ENCODE data around the gene YAE1.

Gene YAE1

DNA sequence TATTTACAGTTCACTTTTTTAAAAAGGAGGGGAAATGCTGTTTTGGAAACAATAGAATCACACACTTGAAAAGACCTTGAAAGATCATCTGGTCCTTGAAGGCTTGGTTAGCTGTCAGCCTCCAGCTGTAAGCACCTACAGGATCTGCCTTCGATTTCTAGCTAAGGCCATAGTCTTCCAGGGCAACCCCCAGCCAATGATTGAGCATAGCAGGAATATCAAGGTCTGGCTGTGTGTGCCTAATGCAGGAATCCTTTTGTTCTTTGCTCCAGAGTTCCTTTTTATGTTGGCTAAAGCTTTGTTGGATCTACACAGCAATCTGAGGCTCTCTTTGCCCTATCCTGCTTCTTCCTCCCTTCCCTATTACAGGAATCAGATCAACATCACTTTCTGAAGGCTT lies 5.2 kb upstream of the YAE1 start:
- Histone ChIP-seq H3K4me1 (ENCODE audit: low read depth, poor library complexity, severe bottlenecking) (peaks cover 4% of the 10 kb centered on the region), H3K27ac (no peak overlapping the region), H3K9ac (no peak overlapping the region), H3K79me2 (ENCODE audit: insufficient read depth, low read depth) (no peaks in the 10 kb centered on the region), H4K20me1 (ENCODE audit: insufficient read depth) (no peaks in the 10 kb centered on the region), H3K4me2 (no peak overlapping the region), H3K4me3 (IDR thresholded peaks at IDR 0.05; ENCODE audit: insufficient read depth, low read depth, low read length) (no peak overlapping the region), H3K36me3 (ENCODE audit: insufficient read depth) (no peaks in the 10 kb centered on the region), H3K27me3 (ENCODE audit: insufficient read depth, low read depth) (no peaks in the 10 kb centered on the region), H2AFZ (ENCODE audit: low read depth) (no peak overlapping the region)
- TF ChIP-seq, protein P1, sequence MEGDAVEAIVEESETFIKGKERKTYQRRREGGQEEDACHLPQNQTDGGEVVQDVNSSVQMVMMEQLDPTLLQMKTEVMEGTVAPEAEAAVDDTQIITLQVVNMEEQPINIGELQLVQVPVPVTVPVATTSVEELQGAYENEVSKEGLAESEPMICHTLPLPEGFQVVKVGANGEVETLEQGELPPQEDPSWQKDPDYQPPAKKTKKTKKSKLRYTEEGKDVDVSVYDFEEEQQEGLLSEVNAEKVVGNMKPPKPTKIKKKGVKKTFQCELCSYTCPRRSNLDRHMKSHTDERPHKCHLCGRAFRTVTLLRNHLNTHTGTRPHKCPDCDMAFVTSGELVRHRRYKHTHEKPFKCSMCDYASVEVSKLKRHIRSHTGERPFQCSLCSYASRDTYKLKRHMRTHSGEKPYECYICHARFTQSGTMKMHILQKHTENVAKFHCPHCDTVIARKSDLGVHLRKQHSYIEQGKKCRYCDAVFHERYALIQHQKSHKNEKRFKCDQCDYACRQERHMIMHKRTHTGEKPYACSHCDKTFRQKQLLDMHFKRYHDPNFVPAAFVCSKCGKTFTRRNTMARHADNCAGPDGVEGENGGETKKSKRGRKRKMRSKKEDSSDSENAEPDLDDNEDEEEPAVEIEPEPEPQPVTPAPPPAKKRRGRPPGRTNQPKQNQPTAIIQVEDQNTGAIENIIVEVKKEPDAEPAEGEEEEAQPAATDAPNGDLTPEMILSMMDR (conservative IDR thresholded peaks at IDR 0.05; ENCODE audit: low read depth, low read length): no peak

DNA sequence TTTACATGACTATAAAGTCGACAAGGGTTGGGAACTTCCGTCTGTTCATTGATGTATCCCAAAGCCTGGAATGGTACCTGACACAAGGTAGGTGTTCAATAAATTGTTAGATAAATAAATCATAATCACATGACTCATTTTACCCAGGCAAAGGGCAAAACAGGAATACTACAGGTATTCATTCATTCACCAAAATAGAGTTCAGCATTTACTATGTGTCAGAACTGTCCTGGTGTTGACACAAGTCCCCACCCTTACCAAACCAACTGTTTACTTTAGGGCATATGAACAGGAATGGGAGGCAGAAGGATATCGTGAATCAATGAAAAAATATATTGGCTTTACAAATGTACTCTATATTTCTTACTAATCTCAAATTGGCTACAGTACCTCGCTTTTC lies 666 bp upstream of the YAE1 start:
- H3K9ac ChIP-seq: peak overlapping the region; percentile 69
- peak overlapping the region; percentile 63 for H3K27ac ChIP-seq
- H3K27me3 ChIP-seq (ENCODE audit: insufficient read depth, low read depth): no peaks in the 10 kb centered on the region
- peak overlapping the region; percentile 46 for H3K4me3 ChIP-seq (IDR thresholded peaks at IDR 0.05; ENCODE audit: insufficient read depth, low read depth, low read length)
- peak overlapping the region; percentile 91 for H2AFZ ChIP-seq (ENCODE audit: low read depth)
- peak overlapping the region; percentile 64 for H3K4me2 ChIP-seq
- peaks cover 20% of the 10 kb centered on the region for H3K79me2 ChIP-seq (ENCODE audit: insufficient read depth, low read depth)
- TF ChIP-seq, protein P1 (conservative IDR thresholded peaks at IDR 0.05; ENCODE audit: low read depth, low read length): no peak
- H4K20me1 ChIP-seq (ENCODE audit: insufficient read depth): no peaks in the 10 kb centered on the region
- H3K36me3 ChIP-seq (ENCODE audit: insufficient read depth): no peaks in the 10 kb centered on the region
- H3K4me1 ChIP-seq (ENCODE audit: low read depth, poor library complexity, severe bottlenecking): peaks cover 14% of the 10 kb centered on the region

DNA sequence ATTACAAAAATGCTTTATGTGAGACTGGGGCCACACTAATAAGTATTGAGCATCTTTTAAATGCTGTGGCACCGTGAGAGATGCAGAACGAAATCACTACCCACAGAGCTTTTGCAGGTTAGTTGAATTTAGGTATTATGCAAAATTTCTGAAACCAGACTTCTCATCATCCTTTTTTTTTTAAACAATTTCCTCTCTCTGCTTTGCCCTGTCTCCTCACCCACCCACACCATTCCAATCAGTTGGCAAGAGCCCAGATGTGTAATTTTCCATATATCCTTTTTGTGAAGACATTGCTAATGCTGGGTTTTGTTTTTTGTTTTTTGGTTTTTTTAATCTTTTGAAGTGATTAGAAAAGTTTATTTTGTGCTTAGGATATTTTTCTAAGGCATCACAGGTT lies 1.1 kb downstream of the YAE1 start:
- TF ChIP-seq, protein P1 (conservative IDR thresholded peaks at IDR 0.05; ENCODE audit: low read depth, low read length): no peak
- no peaks in the 10 kb centered on the region for H3K27me3 ChIP-seq (ENCODE audit: insufficient read depth, low read depth)
- peaks cover 20% of the 10 kb centered on the region for H3K79me2 ChIP-seq (ENCODE audit: insufficient read depth, low read depth)
- H3K27ac ChIP-seq: no peak overlapping the region
- no peak overlapping the region for H3K4me3 ChIP-seq (IDR thresholded peaks at IDR 0.05; ENCODE audit: insufficient read depth, low read depth, low read length)
- H3K36me3 ChIP-seq (ENCODE audit: insufficient read depth): no peaks in the 10 kb centered on the region; the same call in 1 of the 2 replicates
- peak overlapping the region; percentile 69; the same call in 1 of the 2 replicates for H3K9ac ChIP-seq
- H3K4me2 ChIP-seq: peak overlapping the region; percentile 64
- peaks cover 14% of the 10 kb centered on the region for H3K4me1 ChIP-seq (ENCODE audit: low read depth, poor library complexity, severe bottlenecking)
- H2AFZ ChIP-seq (ENCODE audit: low read depth): peak overlapping the region; percentile 91; the same call in 1 of the 2 replicates
- H4K20me1 ChIP-seq (ENCODE audit: insufficient read depth): no peaks in the 10 kb centered on the region

DNA sequence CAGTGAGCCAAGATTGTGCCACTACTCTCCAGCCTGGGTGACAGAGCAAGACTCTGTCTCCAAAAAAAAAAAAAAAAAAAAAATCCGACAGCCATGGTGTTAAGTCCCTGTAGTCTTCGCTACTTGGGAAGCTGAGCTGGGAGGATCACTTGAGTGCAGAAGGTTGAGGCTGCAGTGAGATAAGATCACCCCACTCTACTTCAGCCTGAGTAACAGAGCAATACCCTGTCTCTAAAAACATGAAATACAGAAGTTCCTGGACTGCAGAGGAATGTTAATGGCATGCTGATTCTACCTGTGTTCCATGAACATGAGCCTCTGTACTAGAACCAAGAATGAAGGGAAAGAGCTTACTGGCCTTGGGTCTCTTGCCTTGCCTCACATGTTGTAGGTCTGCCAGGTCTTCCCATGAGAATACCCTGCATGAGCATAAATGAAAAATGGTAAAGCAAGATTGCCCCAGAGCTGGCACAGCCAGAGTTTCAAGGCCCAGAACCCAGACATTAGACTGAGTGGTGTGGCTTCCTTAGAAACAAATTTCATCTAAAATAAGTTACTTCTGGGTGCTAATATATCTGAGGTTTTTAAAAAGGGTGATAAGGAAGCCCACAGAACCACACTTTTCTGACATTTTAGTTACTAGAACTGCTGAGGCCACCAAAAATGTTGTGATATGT lies 8.6 kb downstream of the YAE1 start:
- Histone ChIP-seq H3K4me1 (ENCODE audit: low read depth, poor library complexity, severe bottlenecking) (peaks cover 20% of the 10 kb centered on the region), H3K4me3 (IDR thresholded peaks at IDR 0.05; ENCODE audit: insufficient read depth, low read depth, low read length) (no peak overlapping the region), H2AFZ (ENCODE audit: low read depth) (no peak overlapping the region), H3K79me2 (ENCODE audit: insufficient read depth, low read depth) (no peaks in the 10 kb centered on the region), H4K20me1 (ENCODE audit: insufficient read depth) (no peaks in the 10 kb centered on the region), H3K27me3 (ENCODE audit: insufficient read depth, low read depth) (no peaks in the 10 kb centered on the region), H3K27ac (peak overlapping the region; percentile 13; the same call in 1 of the 2 replicates), H3K9ac (no peak overlapping the region), H3K4me2 (0 out of 2 replicates have a peak overlapping the region, but pooled peaks have one; percentile 19), H3K36me3 (ENCODE audit: insufficient read depth) (no peaks in the 10 kb centered on the region; the same call in 1 of the 2 replicates)
- TF ChIP-seq, protein P1 (conservative IDR thresholded peaks at IDR 0.05; ENCODE audit: low read depth, low read length): no peak
